Measurements from ENCODE around the gene DCTN5. TPM values are rescaled to one million over a fixed set of nuclear protein-coding genes. Genes with fewer than 3 reads are reported as not detected.

The DCTN5 gene
- total and polyA plus RNA-seq, 2 of the 13 experiments (the other 11 are each of a cell fraction or from before 2014, with no cell fraction given) = 105 to 207 TPM

DNA sequence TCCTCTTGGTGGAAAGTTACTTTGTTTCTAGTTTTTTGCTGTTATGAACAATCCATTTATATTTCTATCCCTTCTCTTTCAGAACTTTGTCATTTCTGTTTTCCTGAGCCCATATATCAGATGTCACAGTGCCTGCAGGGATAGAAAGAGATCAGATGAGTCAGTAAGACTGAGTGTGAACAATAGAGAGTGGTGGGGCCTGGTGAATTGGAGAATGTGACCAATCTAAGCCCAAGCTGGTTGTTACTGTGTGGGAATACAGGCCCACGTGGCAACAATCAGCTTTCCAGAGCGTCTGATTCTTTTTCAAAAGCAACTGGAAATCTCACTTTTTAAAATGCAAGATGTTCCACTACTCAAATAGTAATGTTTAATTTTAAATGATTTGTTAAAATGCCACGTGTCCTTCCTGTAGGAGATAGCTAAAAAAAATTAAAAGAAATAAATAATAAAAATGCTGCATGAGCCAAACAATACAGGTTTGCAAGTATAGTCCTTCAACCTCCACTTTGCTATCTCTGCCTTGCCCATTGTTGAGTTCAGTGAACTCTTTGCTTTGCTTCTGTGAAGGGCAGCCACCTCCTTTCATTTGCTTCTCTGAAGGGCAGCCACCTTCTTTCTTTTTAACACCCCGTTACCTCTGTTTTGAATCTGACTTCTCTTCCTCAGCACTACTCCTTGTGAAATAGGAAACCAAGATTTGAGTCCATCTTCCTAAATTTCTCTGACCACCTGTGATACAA, 9.6 kb downstream of the DCTN5 start:
- BruUV-seq (replicated peaks) = no TSS peak
- TF ChIP-seq, protein P1, sequence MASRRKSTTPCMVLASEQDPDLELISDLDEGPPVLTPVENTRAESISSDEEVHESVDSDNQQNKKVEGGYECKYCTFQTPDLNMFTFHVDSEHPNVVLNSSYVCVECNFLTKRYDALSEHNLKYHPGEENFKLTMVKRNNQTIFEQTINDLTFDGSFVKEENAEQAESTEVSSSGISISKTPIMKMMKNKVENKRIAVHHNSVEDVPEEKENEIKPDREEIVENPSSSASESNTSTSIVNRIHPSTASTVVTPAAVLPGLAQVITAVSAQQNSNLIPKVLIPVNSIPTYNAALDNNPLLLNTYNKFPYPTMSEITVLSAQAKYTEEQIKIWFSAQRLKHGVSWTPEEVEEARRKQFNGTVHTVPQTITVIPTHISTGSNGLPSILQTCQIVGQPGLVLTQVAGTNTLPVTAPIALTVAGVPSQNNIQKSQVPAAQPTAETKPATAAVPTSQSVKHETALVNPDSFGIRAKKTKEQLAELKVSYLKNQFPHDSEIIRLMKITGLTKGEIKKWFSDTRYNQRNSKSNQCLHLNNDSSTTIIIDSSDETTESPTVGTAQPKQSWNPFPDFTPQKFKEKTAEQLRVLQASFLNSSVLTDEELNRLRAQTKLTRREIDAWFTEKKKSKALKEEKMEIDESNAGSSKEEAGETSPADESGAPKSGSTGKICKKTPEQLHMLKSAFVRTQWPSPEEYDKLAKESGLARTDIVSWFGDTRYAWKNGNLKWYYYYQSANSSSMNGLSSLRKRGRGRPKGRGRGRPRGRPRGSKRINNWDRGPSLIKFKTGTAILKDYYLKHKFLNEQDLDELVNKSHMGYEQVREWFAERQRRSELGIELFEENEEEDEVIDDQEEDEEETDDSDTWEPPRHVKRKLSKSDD (CRISPR knock-in tag; IDR thresholded peaks at IDR 0.05; ENCODE audit: low read depth) = no peak
- TF ChIP-seq ZFP90 (CRISPR knock-in tag; IDR thresholded peaks at IDR 0.05; ENCODE audit: borderline replicate concordance) (no peak), ONECUT2 (CRISPR knock-in tag; IDR thresholded peaks at IDR 0.05) (no peak), MATR3 (CRISPR knock-in tag; IDR thresholded peaks at IDR 0.05) (no peak), ZFP36L2 (CRISPR knock-in tag; IDR thresholded peaks at IDR 0.05) (no peak), ZFP36 (IDR thresholded peaks at IDR 0.05; ENCODE audit: borderline replicate concordance, low read depth, low read length, partially characterized antibody) (no peak)
- TF ChIP-seq, protein P2, sequence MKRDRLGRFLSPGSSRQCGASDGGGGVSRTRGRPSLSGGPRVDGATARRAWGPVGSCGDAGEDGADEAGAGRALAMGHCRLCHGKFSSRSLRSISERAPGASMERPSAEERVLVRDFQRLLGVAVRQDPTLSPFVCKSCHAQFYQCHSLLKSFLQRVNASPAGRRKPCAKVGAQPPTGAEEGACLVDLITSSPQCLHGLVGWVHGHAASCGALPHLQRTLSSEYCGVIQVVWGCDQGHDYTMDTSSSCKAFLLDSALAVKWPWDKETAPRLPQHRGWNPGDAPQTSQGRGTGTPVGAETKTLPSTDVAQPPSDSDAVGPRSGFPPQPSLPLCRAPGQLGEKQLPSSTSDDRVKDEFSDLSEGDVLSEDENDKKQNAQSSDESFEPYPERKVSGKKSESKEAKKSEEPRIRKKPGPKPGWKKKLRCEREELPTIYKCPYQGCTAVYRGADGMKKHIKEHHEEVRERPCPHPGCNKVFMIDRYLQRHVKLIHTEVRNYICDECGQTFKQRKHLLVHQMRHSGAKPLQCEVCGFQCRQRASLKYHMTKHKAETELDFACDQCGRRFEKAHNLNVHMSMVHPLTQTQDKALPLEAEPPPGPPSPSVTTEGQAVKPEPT (CRISPR knock-in tag; IDR thresholded peaks at IDR 0.05; ENCODE audit: low read depth) = no peak
- TF ChIP-seq, protein P3, sequence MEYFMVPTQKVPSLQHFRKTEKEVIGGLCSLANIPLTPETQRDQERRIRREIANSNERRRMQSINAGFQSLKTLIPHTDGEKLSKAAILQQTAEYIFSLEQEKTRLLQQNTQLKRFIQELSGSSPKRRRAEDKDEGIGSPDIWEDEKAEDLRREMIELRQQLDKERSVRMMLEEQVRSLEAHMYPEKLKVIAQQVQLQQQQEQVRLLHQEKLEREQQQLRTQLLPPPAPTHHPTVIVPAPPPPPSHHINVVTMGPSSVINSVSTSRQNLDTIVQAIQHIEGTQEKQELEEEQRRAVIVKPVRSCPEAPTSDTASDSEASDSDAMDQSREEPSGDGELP (IDR thresholded peaks at IDR 0.05; ENCODE audit: borderline replicate concordance, low read depth) = no peak
- TF ChIP-seq, protein P4, sequence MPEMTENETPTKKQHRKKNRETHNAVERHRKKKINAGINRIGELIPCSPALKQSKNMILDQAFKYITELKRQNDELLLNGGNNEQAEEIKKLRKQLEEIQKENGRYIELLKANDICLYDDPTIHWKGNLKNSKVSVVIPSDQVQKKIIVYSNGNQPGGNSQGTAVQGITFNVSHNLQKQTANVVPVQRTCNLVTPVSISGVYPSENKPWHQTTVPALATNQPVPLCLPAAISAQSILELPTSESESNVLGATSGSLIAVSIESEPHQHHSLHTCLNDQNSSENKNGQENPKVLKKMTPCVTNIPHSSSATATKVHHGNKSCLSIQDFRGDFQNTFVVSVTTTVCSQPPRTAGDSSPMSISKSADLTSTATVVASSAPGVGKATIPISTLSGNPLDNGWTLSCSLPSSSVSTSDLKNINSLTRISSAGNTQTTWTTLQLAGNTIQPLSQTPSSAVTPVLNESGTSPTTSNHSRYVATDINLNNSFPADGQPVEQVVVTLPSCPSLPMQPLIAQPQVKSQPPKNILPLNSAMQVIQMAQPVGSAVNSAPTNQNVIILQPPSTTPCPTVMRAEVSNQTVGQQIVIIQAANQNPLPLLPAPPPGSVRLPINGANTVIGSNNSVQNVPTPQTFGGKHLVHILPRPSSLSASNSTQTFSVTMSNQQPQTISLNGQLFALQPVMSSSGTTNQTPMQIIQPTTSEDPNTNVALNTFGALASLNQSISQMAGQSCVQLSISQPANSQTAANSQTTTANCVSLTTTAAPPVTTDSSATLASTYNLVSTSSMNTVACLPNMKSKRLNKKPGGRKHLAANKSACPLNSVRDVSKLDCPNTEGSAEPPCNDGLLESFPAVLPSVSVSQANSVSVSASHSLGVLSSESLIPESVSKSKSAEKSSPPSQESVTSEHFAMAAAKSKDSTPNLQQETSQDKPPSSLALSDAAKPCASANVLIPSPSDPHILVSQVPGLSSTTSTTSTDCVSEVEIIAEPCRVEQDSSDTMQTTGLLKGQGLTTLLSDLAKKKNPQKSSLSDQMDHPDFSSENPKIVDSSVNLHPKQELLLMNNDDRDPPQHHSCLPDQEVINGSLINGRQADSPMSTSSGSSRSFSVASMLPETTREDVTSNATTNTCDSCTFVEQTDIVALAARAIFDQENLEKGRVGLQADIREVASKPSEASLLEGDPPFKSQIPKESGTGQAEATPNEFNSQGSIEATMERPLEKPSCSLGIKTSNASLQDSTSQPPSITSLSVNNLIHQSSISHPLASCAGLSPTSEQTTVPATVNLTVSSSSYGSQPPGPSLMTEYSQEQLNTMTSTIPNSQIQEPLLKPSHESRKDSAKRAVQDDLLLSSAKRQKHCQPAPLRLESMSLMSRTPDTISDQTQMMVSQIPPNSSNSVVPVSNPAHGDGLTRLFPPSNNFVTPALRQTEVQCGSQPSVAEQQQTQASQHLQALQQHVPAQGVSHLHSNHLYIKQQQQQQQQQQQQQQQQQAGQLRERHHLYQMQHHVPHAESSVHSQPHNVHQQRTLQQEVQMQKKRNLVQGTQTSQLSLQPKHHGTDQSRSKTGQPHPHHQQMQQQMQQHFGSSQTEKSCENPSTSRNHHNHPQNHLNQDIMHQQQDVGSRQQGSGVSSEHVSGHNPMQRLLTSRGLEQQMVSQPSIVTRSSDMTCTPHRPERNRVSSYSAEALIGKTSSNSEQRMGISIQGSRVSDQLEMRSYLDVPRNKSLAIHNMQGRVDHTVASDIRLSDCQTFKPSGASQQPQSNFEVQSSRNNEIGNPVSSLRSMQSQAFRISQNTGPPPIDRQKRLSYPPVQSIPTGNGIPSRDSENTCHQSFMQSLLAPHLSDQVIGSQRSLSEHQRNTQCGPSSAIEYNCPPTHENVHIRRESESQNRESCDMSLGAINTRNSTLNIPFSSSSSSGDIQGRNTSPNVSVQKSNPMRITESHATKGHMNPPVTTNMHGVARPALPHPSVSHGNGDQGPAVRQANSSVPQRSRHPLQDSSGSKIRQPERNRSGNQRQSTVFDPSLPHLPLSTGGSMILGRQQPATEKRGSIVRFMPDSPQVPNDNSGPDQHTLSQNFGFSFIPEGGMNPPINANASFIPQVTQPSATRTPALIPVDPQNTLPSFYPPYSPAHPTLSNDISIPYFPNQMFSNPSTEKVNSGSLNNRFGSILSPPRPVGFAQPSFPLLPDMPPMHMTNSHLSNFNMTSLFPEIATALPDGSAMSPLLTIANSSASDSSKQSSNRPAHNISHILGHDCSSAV (CRISPR knock-in tag; IDR thresholded peaks at IDR 0.05; ENCODE audit: borderline replicate concordance) = no peak

More for the DNA sequence above, 9.6 kb downstream of the DCTN5 start:
- ATAC-seq = no peak
- H3K9ac ChIP-seq (ENCODE audit: insufficient read depth, low read depth, low read length) = no peak overlapping the region
- DNase-seq (ENCODE audit: low spot score) = no peak
- peaks cover 84% of the 10 kb centered on the region for H3K79me2 ChIP-seq (ENCODE audit: insufficient read depth, low read length)
- no peak overlapping the region for H2AFZ ChIP-seq (ENCODE audit: low read length)
- no peak for FAIRE-seq
- no peak overlapping the region for H3K4me3 ChIP-seq (replicated peaks in 1 of 3; ENCODE audit: insufficient read depth in 1 of 3, low read depth in 2 of 3, low read length in 3 of 3)
- WGBS (ENCODE audit: low lambda C conversion rate) = 96% methylated on average over 4 of the region's 4 CpGs
- ChIA-PET CTCF (ENCODE audit: low intra/inter-chr PET ratio, low total read pairs) (no interaction called here), POLR2A (interaction anchor here (1.1 kb wide), 1 partner anchor 8 kb away, joined by 4 read pairs; no protein-coding TSS in a partner anchor)
- intact Hi-C loops (cut with micrococcal nuclease; ENCODE audit: unreplicated experiment) = no loop called here
- no peak overlapping the region for H3K4me2 ChIP-seq (ENCODE audit: low read depth, low read length)
- in situ Hi-C loops (cut with HindIII; ENCODE audit: extremely low pct_ligation_motif_present, low pct_unique_long_range_greater_than_20kb) = no loop called here
- H3K36me3 ChIP-seq (replicated peaks in 1 of 2; ENCODE audit: control insufficient read depth in 1 of 2, insufficient read depth in 2 of 2, low read length in 2 of 2) = peaks cover 14 to 80% of the 10 kb centered on the region in 2 experiments; a peak in 4 of 5 replicates
- no peaks in the 10 kb centered on the region for H3K9me3 ChIP-seq (ENCODE audit: low read length)
- peaks cover 4% of the 10 kb centered on the region for H3K4me1 ChIP-seq (ENCODE audit: insufficient read depth, low read length)
- no peaks in the 10 kb centered on the region for H3K27me3 ChIP-seq (ENCODE audit: control insufficient read depth in 1 of 2, insufficient read depth in 2 of 2, low read length in 2 of 2)
- peaks cover 18% of the 10 kb centered on the region for H4K20me1 ChIP-seq (ENCODE audit: insufficient read depth, low read length)
- H3K27ac ChIP-seq (ENCODE audit: extremely low read length, insufficient read depth, low read length) = no peak overlapping the region
